Central memory CD4-positive, alpha-beta T cell (primary cell): Measurements from ENCODE around the gene RASA2.

Experiments used
- DNase-seq: peaks from one replicate; pipeline ENCODE4 v3.0.0; 2022

The RASA2 gene

DNA sequence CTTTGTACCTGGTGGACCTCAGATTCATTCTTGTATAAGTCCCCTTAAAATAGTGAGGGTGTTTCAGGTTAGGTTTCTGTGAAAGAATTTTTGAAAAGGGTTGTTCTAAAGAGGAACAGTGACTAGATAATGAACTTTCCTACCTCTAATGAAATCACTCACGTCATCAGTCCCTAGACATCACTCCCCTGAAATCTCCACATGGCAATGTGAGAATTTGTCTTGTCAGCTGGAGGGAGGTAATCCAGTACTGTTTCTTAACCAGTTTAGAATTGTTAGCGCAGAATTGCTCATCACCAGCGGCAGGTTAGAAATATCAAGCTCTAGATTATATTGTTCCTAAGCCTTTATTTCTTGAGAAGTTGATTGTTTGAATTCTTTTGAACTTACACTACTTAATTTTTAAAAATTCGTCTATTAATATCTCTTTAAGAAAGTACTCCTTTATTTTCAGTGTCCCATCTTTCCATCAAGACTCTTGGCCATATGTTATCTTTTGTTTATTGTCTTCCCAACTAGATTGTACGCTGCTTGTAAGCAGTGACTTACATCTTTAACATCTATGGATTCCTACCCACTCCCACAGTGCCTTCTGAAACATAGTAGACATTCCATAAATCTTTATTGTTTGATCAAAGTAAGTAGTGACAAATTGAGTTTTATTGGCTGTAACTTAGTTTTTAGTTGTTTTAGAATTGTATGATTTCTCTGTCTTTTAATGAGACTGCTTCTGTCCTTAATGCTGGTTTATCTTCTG, 52.8 kb downstream of the RASA2 start:
- no peak for DNase-seq

DNA sequence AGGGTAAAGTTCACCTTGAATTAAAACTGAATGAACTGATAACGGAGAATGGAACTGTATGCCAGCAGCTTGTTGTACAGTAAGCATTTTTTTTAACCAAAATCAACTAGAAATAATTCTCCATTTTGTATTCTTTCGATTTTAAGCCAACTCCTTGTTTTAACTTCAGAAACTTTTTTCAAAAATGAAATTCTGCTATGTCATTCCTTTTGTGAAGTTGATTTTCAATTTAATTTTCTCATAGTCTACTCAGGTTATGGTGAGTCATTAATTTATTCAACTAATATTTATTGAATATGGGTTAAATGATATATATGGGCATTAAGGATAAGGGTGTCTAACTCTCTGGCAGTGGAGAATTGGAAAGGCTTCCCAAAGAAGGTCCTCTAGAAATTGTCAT, 53.7 kb downstream of the RASA2 start:
- DNase-seq = no peak

DNA sequence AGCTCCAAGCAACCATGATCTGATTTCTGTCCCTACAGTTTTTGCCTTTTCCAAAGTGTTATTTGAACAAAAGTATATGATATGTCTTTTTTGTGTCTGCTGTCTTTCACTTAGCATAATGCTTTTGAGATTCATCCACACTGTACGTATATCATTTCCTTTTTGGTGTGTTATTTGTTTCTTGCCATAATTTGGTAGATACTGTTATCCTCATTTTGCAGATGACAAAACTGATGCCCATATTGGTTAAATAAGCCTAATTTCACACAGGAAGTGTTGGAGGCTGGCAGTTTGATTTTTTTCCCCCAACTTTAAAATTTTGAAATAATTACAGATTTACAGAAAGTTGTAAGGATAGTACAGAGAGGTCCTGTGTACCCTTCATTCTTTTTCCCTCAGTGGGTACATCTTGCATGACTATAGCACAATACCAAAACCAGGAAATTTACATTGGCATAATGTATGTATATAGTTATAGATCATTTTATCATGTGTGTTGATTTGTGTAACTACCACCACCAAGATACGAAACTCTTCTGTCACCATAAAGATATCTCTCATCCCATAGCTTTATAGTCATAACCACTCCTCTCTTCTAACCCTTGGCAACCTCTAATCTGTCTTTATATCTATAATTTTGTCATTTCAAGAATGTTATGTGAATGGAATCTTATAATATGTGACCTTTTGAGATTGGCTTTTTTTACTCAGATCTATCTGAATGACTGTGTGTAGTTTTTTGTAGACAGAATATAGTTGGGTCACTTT, 55.6 kb downstream of the RASA2 start:
- DNase-seq = no peak

GRCh38 chr3:141542989-141543388, 56.2 kb downstream of the RASA2 start:
- no peak for DNase-seq

GRCh38 chr3:141544697-141545096, 57.9 kb downstream of the RASA2 start:
- DNase-seq = peak; percentile 44

DNA sequence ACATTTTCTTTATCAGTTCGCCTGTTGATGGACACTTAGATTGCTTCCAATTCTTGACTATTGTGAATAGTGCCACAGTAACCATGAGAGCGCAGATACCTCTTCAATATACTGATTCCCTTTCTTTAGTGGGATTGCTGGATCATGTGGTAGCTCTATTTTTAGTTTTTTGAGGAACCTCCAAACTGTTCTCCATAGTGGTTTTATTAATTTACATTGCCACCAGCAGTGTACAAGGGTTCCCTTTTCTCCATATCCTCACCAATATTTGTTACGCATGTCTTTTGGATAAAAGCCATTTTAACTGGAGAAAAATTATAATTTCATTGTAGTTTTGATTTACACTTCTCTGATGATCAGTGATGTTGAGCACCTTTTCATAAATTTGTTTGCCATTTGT, 59.3 kb downstream of the RASA2 start:
- DNase-seq = no peak

DNA sequence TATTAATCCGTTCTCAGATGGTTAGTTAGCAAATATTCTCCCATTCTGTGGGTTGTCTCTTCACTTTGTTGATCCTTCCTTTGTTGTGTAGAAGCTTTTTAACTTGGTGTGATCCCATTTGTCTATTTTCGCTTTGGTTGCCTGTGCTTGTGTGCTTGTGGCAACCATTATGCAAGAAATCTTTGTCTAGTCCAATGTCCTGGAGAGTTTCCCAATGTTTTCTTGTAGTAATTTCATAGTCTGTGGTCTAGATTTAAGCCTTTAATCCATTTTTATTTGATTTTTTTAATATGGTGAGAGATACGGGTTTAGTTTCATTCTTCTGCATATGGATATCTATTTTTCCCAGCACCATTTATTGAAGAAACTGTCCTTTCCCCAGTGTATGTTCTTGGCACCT, 59.8 kb downstream of the RASA2 start:
- no peak for DNase-seq

- no peak for DNase-seq
Measured at GRCh38 chr3:141547791-141548190, 61.0 kb downstream of the RASA2 start.

DNA sequence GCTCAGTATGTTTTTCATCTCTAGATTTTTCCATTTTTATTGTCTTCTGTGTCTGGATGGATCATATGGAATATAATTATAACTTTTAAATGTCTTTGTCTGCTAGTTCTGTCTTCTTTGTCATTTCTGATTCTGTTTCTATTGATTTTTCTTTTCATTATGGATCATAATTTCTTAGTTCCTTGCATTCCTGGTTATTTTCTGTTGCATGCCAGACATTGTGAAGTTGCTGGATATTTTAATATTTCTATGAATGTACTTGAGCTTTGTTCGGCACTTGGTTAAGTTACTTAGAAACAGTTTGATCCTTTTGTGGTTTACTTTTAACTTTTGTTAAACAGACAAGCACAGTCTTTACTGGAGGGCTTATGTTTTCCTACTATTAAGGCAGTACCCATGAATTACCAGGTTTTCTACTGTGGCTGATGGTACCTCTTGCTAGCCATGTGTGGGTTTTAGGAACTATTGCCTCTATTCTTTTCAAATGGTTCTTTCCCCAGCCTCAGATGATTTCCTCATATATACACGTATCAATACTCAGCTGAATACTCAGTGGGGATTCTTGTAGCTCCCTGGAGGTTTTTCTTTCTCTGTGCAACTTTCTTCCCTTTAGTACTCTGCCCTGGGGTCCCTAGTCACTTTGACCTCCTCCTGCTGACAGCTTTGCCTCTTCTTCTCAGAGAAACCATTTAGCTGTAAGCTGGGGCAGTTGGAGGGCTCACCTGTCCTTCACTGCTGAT, 64.3 kb downstream of the RASA2 start:
- no peak for DNase-seq

DNA sequence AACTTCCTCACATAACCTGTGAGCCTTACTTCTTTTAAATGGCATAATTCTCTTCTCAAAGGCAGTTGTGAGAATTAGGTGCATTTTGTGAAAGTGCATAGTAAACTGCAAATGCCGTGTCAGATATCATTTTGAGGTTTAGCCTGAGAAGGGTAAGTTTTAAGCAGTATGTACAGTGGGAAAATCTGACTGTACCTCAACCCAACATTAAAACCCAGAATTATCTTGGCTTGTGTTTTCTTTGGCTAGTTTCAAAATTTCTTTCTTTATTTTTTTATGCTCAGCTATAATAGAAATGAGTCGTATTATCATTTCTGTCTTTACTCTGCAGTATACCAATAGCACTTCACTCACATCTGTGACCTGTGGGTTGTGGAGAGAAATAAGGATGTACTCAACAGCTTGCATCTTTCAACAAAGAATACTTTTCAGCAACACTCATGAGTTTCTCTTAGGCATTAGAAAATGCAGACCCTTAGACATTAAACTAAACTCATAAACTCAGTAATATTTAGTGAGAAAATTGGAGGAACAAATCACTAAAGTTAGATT, 65.7 kb downstream of the RASA2 start:
- DNase-seq = no peak

GRCh38 chr3:141553055-141553454, 66.2 kb downstream of the RASA2 start:
- peak; percentile 78 for DNase-seq

GRCh38 chr3:141556034-141556433, 69.2 kb downstream of the RASA2 start:
- no peak for DNase-seq

DNA sequence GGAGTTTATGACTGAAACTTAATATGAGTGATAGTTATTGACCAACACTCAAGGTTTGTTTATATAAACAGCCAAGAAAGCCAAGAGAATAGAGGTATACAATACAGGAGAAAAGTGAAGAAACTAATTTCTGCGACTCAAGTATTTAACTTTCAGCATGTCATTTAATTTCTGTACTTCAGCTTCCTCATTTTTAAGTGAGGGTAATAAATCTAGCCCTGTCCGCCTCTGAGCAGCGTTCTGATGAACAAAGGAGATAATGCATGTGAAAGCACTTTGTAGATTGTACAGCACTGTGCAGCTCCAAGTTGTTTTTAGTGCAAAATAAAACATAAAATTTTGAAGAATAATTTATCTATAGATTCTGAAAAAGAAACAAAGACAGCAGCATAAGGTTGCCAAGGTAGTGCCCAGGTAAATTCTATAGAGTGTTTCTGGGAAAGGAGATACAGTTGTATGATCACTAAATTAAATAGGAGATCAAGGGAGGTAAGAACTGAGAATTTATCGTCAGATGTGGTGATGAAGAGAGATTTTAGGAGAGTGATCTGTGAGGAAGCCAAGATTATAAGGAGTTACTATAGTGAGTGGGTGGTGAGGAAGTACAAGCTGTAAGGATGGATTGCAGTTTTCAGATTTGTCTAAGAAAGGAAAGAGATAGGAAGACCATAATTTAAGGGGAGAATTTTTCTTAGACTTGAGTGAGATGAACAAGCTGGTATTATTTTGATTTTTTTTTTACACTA, 71.3 kb downstream of the RASA2 start:
- DNase-seq = no peak

- peak; percentile 65 for DNase-seq
Measured at GRCh38 chr3:141561426-141562034, 74.7 kb downstream of the RASA2 start.

GRCh38 chr3:141564241-141564640, 77.4 kb downstream of the RASA2 start:
- DNase-seq = no peak

- no peak for DNase-seq
Measured at GRCh38 chr3:141570068-141570467, 83.2 kb downstream of the RASA2 start.

- peak; percentile 10 for DNase-seq
Measured at GRCh38 chr3:141575879-141576743, 89.3 kb downstream of the RASA2 start.

DNA sequence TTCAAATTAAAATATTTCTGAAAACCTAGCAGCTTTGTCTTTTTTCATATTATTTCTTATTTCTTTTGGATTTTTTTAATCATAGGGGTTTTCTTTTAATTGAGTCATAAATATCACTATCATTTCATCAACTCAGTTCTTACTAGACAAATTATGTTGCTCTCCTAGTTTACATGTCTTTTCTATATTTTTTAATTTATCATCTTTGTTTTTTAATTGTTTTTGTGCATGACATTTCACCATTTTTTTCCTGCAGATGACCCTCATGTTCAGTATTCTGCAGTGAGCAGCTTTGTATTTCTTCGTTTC, 89.9 kb downstream of the RASA2 start:
- DNase-seq = no peak

- DNase-seq = no peak
Measured at GRCh38 chr3:141578202-141578973, 91.6 kb downstream of the RASA2 start.

DNA sequence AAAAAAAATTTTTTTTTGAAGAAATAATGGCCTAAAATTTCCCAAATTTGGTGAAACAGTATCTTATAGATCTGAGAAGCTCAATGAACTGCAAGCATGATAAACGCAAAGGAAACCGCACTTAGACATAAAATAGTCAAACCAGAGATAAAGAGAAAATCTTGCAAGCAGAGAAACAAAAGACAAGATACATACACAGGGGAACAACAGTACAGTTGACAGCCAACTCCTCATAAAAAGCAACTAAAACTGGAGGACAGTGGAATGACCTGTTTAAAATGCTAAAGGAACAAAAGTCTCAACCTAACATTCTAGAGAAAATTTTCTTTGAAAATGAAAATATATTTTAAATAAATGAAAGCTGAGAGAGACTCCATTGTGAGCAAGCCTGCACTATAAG, 107.5 kb downstream of the RASA2 start:
- DNase-seq = no peak

DNA sequence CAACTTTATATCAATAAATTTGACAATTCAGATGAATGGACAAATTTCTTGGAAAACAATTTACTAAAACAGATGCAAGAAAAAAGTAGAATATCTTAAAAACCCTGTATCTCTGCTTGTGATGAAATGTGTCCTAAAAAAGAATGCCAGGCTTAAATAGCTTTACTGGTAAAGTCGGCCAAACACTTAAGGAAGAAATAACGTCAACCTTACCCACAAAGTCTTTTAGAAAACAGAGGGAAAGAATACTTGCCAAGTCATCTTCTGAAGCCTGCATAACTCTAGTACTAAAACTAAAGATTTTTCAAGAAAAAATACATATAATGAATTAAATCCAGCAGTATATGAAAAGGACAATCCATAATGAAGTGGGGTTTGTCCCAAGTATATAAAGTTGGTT, 111.1 kb downstream of the RASA2 start:
- no peak for DNase-seq
